Urinary bladder (tissue), 4 donors: ENCODE data around the gene GNG14. TPM values are rescaled to one million over a fixed set of nuclear protein-coding genes. Genes with fewer than 3 reads are reported as not detected.
"Not testable (repeated sequence)": the region's sequence is repeated elsewhere in the genome, so short reads cannot be mapped to it uniquely, and the experiment has no call there.

Source experiments
- DNase-seq: peaks from one replicate; pipeline ENCODE4 v3.0.0-alpha.2; 2015; ENCODE audit errors: extremely low spot score
- H3K27ac ChIP-seq: one replicate; pipeline ENCODE4 v1.5.1; 2013; ENCODE audit warnings: low read depth, mild to moderate bottlenecking, moderate library complexity
- H3K36me3 ChIP-seq: one replicate; pipeline ENCODE4 v1.6.1; 2013; ENCODE audit warnings: mild to moderate bottlenecking, moderate library complexity; ENCODE audit not compliant: insufficient read depth
- H3K4me1 ChIP-seq: one replicate; pipeline ENCODE4 v1.6.1; 2013; ENCODE audit warnings: mild to moderate bottlenecking, moderate library complexity; ENCODE audit not compliant: insufficient read depth
- H3K4me3 ChIP-seq: one replicate; pipeline ENCODE4 v1.5.1; 2013; ENCODE audit warnings: low read depth, low read length
- WGBS: extraction: QIAGEN DNeasy Blood & Tissue Kit; methylation state at CpG from one replicate; pipeline ENCODE4 v1.1.7; 2013; 5-methylcytosine and 5-hydroxymethylcytosine counted together
- polyA plus RNA-seq: library from polyadenylated mRNA; stranded (reverse); fragments of 200-250 nt; gene quantifications from one replicate; pipeline ENCODE4 v1.2.3, GENCODE V29; 2013
- total RNA-seq: library from RNA; depleted of rRNA; stranded (reverse); fragments of >200 nt; gene quantifications from one replicate; pipeline ENCODE4 v1.2.3, GENCODE V29; 2014
- donor health status: healthy with polysubstance abuse.
- donor health status: healthy.

GNG14 gene
- total and polyA plus RNA-seq, 2 donors: not detected

DNA sequence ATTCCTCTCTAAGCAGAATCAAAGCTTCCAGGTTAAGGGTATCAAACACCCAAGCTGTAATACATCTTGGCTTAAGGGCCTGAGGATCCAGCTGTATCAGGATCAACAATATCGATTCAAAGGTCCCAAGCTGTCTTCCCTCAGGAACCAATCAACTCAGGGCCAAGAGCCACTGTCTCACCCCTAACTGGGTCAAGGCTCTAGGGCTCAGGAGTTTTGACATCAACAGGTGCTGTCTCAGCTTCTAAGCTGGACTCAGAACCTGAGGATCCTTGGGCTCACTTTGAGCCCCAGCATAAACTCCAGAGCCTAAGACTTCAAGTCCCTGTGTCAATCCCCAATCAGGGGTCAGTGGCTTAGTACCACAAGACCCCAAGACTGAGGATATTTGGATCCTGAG is 7.7 kb downstream of the GNG14 start:
- Histone ChIP-seq H3K36me3 (no peaks in the 10 kb centered on the region), H3K27ac (no peak overlapping the region), H3K4me3 (peak overlapping the region; percentile 73), H3K4me1 (peaks cover 2% of the 10 kb centered on the region)
- DNase-seq: no peak
- WGBS: 72% methylated on average over 1 of the region's 1 CpG

DNA sequence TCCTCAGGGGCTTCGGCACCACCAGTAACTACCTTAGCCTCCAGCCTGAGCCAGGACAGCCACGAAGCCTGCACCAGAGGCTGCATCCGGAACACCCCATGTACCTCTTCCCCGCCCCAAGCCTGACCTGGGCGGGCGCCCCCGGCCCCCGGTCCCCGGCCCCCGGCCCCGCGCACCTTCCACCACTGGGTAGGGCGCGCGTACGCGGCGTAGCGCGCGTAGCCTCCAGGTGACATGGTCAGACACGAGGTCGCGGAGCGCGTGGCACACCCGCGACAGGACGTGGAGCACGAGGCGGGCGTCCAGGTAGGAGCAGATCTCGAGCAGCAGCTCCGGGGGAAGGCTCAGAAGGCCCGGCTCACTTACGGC is 8.2 kb downstream of the GNG14 start:
- Histone ChIP-seq H3K4me1 (peaks cover 2% of the 10 kb centered on the region), H3K36me3 (no peaks in the 10 kb centered on the region), H3K27ac (no peak overlapping the region), H3K4me3 (peak overlapping the region; percentile 73)
- DNase-seq: no peak
- 4% methylated on average over 36 of the region's 36 CpGs for WGBS

DNA sequence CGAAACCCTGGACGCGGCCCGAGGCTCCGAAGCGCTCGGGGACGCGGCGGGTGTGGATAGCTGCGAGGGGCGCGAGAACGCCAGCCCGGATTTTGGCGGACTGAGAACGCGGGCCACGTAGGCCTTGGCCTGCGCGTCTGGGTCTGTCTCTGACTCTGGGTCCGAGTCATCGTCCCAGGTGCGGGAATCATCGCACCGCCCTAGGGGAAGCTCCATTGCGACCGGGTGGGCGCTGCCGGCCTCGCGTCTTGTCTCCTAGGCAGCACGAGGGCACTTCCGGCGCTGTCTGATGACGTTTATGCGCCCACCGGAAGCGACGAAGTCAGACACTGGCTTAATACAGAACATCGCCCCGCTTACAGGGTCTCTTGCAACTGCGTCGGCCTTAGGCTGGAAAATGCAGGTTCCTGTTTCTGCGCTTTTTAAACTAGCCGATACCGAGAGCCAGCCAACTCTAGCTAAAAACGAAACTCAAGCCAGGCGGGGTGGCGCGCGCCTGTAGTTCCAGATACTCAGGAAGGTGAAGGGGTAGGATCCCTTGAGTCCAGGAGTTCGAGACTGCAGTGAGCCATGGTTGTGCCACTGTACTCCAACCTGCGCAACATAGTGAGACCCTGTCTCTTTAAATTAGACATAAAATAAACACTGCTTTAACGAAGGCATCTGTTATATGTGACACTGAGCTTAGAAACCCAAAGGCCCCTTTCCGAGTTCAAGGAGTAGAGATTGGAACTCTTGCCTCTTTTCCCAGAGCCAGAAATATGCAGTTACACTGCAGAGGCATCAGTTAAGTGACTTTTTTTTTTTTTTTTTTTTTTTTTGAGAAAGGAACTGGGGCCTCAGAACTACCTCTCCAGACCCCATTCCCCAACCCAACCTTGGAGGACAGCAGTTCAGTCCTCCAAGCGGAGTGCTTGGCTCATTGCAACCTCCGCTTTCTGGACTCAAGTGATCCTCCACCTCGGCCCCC is 8.9 kb downstream of the GNG14 start, which contains the start of gene FBXW9:
Gene FBXW9, minus strand, starts transcription at position 266 of the 970 bp plus-strand sequence. Its CDS starts 50 bp downstream, at position 216.
- H3K4me1 ChIP-seq: peaks cover 2% of the 10 kb centered on the region
- WGBS: 6% methylated on average over 59 of the region's 59 CpGs
- DNase-seq: peak; percentile 89

DNA sequence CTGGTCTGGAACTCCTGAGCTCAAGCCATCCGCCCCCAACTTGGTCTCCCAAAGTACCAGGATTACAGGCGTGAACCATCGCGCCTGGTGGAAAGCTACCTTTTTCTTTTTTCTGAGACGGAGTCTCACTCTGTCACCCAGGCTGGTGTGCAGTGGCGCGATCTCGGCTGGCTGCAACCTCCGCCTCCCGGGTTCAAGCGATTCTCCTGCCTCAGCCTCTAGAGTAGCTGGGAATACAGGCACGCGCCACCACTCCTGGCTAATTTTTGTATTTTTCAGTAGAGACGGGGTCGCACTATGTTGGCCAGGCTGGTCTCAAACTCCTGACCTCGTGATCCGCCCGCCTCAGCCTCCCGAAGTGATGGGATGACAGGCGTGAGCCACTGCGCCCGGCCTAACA is 9.6 kb downstream of the GNG14 start:
- H3K27ac ChIP-seq, DNase-seq, H3K36me3 ChIP-seq, H3K4me1 ChIP-seq, H3K4me3 ChIP-seq: not testable (repeated sequence)
- 95% methylated on average over 22 of the region's 22 CpGs for WGBS

More for the DNA sequence above, 8.9 kb downstream of the GNG14 start, which contains the start of gene FBXW9:
- peak within 1 kb of the TSS; percentile 93 for H3K27ac ChIP-seq
- no peaks in the 10 kb centered on the region for H3K36me3 ChIP-seq
- H3K4me3 ChIP-seq: peak within 1 kb of the TSS; percentile 73

DNA sequence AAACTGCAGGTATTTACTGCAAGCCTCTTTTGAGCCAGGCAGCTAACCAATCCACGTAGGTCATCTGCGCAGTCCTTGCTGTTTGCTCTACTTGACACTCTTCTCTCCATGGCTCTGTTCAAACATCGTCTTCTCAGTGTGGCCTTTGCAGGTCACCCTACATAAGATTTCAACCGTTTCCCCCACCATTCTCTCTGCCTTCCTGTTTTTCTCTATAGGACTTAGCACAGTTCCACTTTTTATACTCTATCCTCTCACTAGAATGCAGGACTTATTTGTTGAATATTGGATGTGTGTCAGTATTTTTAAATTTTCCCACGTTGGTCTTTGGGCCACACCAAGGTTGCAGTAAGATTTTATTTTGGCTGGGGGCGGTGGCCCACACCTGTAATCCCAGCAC is 10.3 kb downstream of the GNG14 start:
- H3K4me1 ChIP-seq: peaks cover 2% of the 10 kb centered on the region
- H3K4me3 ChIP-seq: no peak overlapping the region
- no peak overlapping the region for H3K27ac ChIP-seq
- H3K36me3 ChIP-seq: peaks cover 5% of the 10 kb centered on the region
- no peak for DNase-seq
- 80% methylated on average over 6 of the region's 6 CpGs for WGBS

DNA sequence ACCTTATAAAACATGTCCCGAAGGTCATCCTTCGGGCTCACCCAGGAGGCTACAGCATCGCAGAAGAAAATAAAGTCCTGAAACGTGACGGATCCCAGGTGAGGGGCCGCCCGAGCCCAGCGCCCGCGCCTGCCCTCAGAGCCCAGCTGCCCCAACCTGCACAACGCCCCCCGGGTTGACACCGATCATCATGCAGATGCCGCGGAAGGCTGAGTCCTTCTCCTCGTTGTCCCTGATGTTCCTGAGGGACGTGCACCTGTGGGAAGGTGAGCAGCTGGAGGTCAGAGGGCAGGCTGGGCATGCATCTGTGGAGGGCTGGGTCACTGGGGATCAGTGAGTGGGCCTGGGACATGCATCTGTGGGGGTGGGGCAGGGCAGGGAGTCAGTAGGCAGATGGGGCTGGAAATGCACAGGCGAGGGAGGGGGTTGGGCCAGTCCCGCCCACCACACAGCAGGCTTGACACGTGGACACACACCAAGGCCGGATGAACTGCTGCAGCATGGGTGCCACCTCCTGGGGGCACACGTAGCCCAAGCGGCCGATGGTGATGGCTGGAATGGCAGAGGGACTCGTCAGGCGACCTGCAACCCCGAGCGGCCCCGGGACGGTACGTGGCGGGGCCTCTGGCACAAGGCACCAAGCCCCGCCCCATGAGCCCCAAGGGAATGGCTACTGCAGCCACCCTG is 13.9 kb downstream of the GNG14 start:
- H3K36me3 ChIP-seq: peaks cover 10% of the 10 kb centered on the region
- WGBS: 88% methylated on average over 33 of the region's 33 CpGs
- H3K4me1 ChIP-seq: peaks cover 2% of the 10 kb centered on the region

DNA sequence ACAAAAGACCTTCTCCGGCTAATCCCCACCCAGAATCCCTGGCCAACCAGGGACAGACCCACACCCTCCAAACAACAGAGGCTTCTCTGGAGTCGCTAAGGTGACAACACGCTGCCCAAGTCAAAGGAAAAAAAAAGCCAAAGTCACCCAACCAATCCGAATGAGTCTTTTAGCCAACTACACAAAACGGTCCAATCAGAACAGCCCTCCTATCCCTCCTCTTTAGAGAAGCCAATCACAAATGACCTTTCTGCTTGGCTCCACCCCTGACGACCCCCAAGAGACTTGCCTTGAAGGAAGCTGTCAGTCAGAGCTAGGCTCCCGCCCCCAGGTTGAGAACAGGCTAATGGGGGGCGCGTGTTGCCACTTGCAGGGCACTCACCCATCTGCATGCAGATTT is 15.2 kb downstream of the GNG14 start:
- H3K4me1 ChIP-seq: no peaks in the 10 kb centered on the region
- peaks cover 13% of the 10 kb centered on the region for H3K36me3 ChIP-seq
- no peak for DNase-seq
- 58% methylated on average over 9 of the region's 9 CpGs for WGBS
- no peak overlapping the region for H3K27ac ChIP-seq
- H3K4me3 ChIP-seq: no peak overlapping the region

More for the DNA sequence above, 13.9 kb downstream of the GNG14 start:
- DNase-seq: no peak
- H3K4me3 ChIP-seq: no peak overlapping the region
- H3K27ac ChIP-seq: no peak overlapping the region

DNA sequence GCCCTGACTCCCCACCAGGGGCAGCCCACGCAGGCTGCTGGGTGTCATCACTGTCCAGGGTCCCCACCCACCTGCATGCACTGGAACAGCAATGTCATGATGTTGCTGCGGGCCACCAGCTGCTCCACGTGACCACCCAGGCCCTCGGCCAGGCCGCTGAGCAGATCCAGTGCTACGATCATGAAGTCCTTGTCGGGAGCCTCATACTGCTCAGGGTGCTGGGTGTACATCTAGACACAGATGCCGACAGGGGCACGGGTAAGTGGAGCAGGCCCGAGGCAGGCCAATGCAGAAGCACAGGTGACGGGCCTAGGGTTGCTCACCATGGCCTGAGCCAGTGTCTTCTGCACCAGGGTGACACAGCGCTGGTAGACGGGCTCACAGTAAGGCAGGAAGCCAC is 17.4 kb downstream of the GNG14 start:
- Histone ChIP-seq H3K36me3 (peaks cover 14% of the 10 kb centered on the region), H3K4me3 (no peak overlapping the region), H3K27ac (no peak overlapping the region), H3K4me1 (no peaks in the 10 kb centered on the region)
- WGBS: 94% methylated on average over 13 of the region's 13 CpGs
- DNase-seq: no peak

DNA sequence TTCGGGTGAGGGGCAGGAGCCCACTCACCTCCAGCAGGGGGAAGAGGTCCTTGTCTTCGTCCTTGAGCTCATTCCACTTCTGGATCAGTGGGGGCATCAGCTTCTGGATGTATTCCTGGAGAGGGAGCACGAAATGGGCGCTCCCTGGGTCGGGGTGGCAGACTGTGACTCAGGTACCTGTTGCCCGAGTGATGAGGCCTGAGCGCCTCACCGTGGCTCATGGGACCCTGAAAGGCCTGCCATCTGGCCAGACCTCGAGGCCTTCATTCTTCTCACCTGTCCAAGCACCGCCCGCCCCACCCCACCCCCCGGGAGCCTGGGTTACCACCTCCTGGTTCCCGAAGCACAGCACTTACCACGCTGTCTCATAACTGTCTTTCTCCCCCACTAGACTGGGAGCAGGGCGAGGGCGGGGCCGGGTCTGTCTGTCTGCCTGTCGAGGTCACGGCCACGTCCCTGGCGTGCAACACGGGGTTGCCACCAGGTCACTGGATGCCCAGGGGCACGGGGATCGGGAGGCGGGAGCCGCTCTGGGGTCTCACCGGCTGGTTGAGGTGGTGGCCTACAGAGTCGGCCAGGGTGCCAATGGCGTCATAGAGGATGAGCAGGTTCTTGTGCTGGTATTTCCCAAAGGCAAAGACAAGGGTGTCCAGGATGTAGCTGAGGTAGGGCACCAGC is 18.0 kb downstream of the GNG14 start:
- Histone ChIP-seq H3K27ac (no peak overlapping the region), H3K4me3 (no peak overlapping the region), H3K4me1 (no peaks in the 10 kb centered on the region), H3K36me3 (peaks cover 18% of the 10 kb centered on the region)
- WGBS: 93% methylated on average over 29 of the region's 29 CpGs
- DNase-seq: no peak

DNA sequence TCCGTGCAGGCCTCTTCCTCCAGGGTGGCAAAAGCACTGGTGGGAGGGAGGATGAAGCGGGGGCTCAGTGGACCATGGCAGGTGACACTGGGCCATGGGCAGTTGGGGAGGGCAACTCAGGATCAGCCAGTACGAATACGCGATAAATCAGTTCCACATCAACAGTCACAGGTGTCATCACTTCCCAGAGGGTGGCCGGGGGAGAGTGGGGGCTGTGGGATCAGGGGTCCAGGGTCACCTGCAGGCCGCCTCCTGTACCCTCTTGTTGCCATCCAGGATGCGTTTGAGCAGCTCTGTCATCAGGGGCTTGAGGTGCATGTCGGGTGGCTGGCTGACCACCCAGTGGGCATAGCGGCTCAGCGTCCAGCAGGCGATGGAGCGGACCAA is 18.5 kb downstream of the GNG14 start:
- H3K4me3 ChIP-seq: no peak overlapping the region
- no peak for DNase-seq
- WGBS: 92% methylated on average over 13 of the region's 13 CpGs
- no peaks in the 10 kb centered on the region for H3K4me1 ChIP-seq
- H3K36me3 ChIP-seq: peaks cover 18% of the 10 kb centered on the region
- no peak overlapping the region for H3K27ac ChIP-seq

DNA sequence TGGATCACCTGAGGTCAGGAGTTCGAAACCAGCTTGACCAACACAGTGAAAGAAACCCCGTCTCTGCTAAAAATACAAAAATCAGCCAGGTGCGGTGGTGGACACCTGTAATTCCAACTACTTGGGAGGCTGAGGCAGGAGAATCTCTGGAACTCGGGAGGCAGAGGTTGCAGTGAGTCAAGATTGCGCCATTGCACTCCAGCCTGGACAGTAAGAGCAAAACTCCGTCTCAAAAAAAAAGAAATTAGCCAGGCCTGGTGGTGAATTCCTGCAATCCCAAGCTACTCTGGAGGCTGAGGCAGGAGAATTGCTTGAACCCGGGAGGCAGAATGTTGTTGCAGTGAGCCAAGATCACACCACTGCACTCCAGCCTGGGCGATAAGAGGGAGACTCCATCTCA is 20.8 kb downstream of the GNG14 start:
- Histone ChIP-seq H3K27ac (no peak overlapping the region), H3K4me3 (no peak overlapping the region), H3K36me3 (peaks cover 10% of the 10 kb centered on the region), H3K4me1 (no peaks in the 10 kb centered on the region)
- DNase-seq: no peak
- WGBS: 95% methylated on average over 8 of the region's 8 CpGs

DNA sequence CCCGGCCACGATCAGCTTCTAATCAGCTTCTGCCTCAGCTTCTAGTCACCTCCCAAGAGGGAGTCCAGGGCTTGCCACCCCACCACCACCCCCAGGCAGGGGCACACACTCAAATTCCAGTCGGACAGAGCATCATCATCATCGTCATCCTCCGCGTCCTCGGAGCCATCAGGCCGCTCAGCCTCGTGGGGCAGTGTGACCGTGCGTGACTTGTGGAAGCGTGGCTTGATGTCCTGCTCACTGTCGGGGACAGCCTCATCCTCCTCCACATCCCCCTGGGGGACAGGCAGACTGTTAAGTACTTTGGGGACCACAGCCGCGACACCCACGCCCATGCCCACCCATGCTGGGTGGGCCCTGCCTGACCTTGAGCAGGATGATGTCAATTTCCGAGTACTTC is 23.4 kb downstream of the GNG14 start:
- Histone ChIP-seq H3K36me3 (peaks cover 13% of the 10 kb centered on the region), H3K27ac (no peak overlapping the region), H3K4me1 (no peaks in the 10 kb centered on the region), H3K4me3 (no peak overlapping the region)
- no peak for DNase-seq
- 95% methylated on average over 17 of the region's 17 CpGs for WGBS

DNA sequence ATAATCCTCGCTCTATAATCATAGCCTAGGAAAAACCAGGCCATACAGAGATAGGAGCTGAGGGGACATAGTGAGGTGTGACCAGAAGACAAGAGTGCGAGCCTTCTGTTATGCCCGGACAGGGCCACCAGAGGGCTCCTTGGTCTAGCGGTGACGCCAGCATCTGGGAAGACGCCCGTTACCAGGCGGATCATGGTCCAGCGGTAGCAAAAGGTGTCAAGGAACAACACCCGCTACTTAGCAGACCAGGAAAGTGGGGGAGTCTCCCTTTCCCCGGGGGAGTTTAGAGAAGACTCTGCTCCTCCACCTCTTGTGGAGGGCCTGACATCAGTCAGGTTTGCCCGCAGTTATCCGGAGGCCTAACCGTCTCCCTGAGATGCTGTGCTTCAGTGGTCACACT is 24.3 kb downstream of the GNG14 start:
- DNase-seq, H3K4me1 ChIP-seq, H3K4me3 ChIP-seq, H3K27ac ChIP-seq: not testable (repeated sequence)
- H3K36me3 ChIP-seq: peaks cover 11% of the 10 kb centered on the region
- WGBS: 41% methylated on average over 12 of the region's 14 CpGs
